ENCODE measurements around the gene CGB3.
A peak's percentile ranks its signal among the peaks of the same experiment; 100 is the strongest.

Gene CGB3

DNA sequence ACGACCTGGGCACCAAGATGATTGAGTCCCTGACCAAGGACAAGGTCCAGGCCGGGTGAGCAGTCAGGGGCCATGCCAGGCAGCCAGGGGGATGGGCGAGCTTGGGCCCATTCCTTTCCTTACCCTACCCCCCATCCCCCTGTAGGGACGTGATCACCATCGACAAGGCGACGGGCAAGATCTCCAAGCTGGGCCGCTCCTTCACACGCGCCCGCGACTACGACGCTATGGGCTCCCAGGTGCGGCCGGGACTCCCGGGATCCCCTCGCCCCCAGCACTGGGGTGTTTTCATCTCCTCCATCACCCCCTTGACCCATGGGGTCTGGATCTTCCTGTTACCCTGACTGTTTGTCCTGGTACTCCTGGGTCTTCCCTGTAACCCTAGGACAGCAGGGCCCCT is 14.3 kb downstream of the CGB3 start (continued):
- TF ChIP-seq, protein P1, sequence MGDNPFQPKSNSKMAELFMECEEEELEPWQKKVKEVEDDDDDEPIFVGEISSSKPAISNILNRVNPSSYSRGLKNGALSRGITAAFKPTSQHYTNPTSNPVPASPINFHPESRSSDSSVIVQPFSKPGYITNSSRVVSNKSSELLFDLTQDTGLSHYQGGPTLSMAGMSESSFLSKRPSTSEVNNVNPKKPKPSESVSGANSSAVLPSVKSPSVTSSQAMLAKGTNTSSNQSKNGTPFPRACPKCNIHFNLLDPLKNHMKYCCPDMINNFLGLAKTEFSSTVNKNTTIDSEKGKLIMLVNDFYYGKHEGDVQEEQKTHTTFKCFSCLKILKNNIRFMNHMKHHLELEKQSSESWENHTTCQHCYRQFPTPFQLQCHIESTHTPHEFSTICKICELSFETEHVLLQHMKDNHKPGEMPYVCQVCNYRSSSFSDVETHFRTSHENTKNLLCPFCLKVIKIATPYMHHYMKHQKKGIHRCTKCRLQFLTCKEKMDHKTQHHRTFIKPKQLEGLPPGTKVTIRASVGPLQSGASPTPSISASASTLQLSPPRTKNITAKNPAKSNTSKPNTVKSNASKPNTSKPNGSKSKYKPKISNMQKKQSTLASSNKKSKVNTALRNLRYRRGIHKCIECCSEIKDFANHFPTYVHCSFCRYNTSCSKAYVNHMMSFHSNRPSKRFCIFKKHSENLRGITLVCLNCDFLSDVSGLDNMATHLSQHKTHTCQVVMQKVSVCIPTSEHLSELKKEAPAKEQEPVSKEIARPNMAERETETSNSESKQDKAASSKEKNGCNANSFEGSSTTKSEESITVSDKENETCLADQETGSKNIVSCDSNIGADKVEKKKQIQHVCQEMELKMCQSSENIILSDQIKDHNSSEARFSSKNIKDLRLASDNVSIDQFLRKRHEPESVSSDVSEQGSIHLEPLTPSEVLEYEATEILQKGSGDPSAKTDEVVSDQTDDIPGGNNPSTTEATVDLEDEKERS (tag by site-specific recombination; IDR thresholded peaks at IDR 0.05): no peak
- no peak for TF ChIP-seq ZNF24 (tag by site-specific recombination; IDR thresholded peaks at IDR 0.05)

DNA sequence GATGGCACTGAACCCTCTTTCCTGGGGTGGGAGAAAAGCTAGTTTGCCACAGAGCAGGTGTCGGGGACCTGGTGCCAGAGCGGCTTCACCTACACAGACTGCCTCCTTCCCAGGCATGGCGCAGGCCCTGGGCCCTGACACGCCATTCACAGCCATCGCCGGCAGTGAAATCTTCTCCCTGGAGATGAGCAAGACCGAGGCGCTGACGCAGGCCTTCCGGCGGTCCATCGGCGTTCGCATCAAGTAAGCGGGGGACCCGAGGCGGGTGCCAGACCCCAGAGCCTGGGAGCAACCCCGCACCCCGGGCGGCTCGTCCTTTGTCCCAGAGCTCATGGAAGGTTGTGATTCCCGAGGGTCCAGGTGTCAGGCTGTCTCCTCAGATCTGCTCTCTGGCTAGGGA is 17.2 kb downstream of the CGB3 start:
- POLR2A ChIA-PET: interaction anchor here (1.2 kb wide), 1 partner anchor 13 kb away, joined by 6 read pairs; the partner anchor contains the start of genes GYS1 and RUVBL2
- Histone ChIP-seq H3K4me1 (ENCODE audit: control insufficient read depth, insufficient read depth, low read length) (no peaks in the 10 kb centered on the region), H3K4me3 (ENCODE audit: low read depth, low read length) (no peak overlapping the region), H3K27ac (ENCODE audit: extremely low read depth, low read depth, low read length) (no peak overlapping the region), H3K36me3 (ENCODE audit: control insufficient read depth in 2 of 2, insufficient read depth in 1 of 2, low read length in 2 of 2) (peaks cover 57 to 83% of the 10 kb centered on the region in 2 experiments), H3K9me3 (ENCODE audit: control insufficient read depth, insufficient read depth, low read depth, low read length) (no peaks in the 10 kb centered on the region)
- CTCF ChIA-PET: interaction anchor here (2.4 to 9.4 kb wide), 2 partner anchors 8 to 13 kb away, joined by 15 to 133 read pairs; partner anchors contain the start of genes GYS1 and RUVBL2
- TF ChIP-seq ZNF311 (tag by site-specific recombination; IDR thresholded peaks at IDR 0.05; ENCODE audit: borderline replicate concordance) (no peak), ZNF660 (tag by site-specific recombination; IDR thresholded peaks at IDR 0.05) (no peak), ZNF426 (tag by site-specific recombination; IDR thresholded peaks at IDR 0.05) (no peak), ZNF157 (tag by site-specific recombination; IDR thresholded peaks at IDR 0.05) (no peak), HOXD13 (CRISPR knock-in tag; IDR thresholded peaks at IDR 0.05; ENCODE audit: borderline replicate concordance) (no peak), ZNF112 (tag by site-specific recombination; IDR thresholded peaks at IDR 0.05) (no peak), ZNF404 (tag by site-specific recombination; IDR thresholded peaks at IDR 0.05) (no peak)
- TF ChIP-seq, protein P2, sequence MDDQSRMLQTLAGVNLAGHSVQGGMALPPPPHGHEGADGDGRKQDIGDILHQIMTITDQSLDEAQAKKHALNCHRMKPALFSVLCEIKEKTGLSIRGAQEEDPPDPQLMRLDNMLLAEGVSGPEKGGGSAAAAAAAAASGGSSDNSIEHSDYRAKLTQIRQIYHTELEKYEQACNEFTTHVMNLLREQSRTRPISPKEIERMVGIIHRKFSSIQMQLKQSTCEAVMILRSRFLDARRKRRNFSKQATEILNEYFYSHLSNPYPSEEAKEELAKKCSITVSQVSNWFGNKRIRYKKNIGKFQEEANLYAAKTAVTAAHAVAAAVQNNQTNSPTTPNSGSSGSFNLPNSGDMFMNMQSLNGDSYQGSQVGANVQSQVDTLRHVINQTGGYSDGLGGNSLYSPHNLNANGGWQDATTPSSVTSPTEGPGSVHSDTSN (CRISPR knock-in tag; IDR thresholded peaks at IDR 0.05): no peak
- TF ChIP-seq, protein P3, sequence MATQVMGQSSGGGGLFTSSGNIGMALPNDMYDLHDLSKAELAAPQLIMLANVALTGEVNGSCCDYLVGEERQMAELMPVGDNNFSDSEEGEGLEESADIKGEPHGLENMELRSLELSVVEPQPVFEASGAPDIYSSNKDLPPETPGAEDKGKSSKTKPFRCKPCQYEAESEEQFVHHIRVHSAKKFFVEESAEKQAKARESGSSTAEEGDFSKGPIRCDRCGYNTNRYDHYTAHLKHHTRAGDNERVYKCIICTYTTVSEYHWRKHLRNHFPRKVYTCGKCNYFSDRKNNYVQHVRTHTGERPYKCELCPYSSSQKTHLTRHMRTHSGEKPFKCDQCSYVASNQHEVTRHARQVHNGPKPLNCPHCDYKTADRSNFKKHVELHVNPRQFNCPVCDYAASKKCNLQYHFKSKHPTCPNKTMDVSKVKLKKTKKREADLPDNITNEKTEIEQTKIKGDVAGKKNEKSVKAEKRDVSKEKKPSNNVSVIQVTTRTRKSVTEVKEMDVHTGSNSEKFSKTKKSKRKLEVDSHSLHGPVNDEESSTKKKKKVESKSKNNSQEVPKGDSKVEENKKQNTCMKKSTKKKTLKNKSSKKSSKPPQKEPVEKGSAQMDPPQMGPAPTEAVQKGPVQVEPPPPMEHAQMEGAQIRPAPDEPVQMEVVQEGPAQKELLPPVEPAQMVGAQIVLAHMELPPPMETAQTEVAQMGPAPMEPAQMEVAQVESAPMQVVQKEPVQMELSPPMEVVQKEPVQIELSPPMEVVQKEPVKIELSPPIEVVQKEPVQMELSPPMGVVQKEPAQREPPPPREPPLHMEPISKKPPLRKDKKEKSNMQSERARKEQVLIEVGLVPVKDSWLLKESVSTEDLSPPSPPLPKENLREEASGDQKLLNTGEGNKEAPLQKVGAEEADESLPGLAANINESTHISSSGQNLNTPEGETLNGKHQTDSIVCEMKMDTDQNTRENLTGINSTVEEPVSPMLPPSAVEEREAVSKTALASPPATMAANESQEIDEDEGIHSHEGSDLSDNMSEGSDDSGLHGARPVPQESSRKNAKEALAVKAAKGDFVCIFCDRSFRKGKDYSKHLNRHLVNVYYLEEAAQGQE (tag by site-specific recombination; IDR thresholded peaks at IDR 0.05): no peak

DNA sequence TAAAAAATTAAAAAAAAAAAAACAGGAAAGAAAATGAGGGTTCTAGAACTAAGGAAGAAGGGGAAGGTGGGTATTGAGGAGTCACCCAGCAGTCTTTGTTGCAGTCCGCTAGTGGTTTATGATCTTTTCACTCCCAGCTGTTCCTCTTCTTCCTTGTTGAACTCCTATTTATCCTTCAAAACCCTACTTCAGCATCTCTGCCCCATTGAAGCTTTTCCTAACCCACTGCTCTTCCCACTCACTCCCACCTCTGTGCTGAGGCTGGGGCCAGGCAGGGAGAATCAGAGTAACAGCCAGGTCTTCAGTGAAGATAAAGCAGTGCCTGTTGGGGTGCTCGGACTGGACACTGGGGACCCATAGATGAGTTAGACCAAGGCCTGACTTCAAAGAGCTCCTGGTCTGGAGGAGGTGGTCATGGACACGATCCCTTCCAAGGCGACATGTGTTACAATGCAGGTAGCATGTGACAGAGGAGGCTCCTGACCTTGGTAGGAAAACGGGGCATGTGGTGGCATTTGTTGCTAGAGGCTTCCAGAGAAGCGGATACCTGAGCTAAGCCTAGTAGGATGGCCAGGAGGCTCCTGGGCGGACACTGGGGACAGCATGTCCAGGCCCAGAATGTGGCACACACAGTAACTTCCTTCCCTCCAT is 19.0 kb downstream of the CGB3 start:
- Histone ChIP-seq H3K27ac (ENCODE audit: extremely low read depth, low read depth, low read length) (no peak overlapping the region), H3K4me3 (ENCODE audit: low read depth, low read length) (no peak overlapping the region), H3K4me1 (ENCODE audit: control insufficient read depth, insufficient read depth, low read length) (no peaks in the 10 kb centered on the region), H3K9me3 (ENCODE audit: control insufficient read depth, insufficient read depth, low read depth, low read length) (no peaks in the 10 kb centered on the region), H3K36me3 (ENCODE audit: control insufficient read depth in 2 of 2, insufficient read depth in 1 of 2, low read length in 2 of 2) (peaks cover 64 to 70% of the 10 kb centered on the region in 2 experiments)
- ChIA-PET POLR2A (interaction anchor here (0.7 kb wide), 2 partner anchors 105 to 140 kb away, joined by 3 to 4 read pairs; no protein-coding TSS in a partner anchor), CTCF (interaction anchor here (0.6 to 3.2 kb wide), 5 partner anchors 12 to 101 kb away, joined by 3 to 23 read pairs (median 4); partner anchors contain the start of genes GYS1 and RUVBL2)
- TF ChIP-seq ZFHX2 (tag by site-specific recombination; conservative IDR thresholded peaks at IDR 0.05) (peak; percentile 44), ZFP3 (tag by site-specific recombination; IDR thresholded peaks at IDR 0.05; ENCODE audit: low read depth) (peak; percentile 91), ZEB2 (tag by site-specific recombination; IDR thresholded peaks at IDR 0.05) (no peak), ZBTB48 (tag by site-specific recombination; IDR thresholded peaks at IDR 0.05) (no peak), ZNF404 (tag by site-specific recombination; IDR thresholded peaks at IDR 0.05) (no peak), BCL11A (tag by site-specific recombination; IDR thresholded peaks at IDR 0.05; ENCODE audit: low read depth) (no peak), HOXD13 (CRISPR knock-in tag; IDR thresholded peaks at IDR 0.05; ENCODE audit: borderline replicate concordance) (no peak), ZNF341 (tag by site-specific recombination; IDR thresholded peaks at IDR 0.05; ENCODE audit: low read depth) (0 out of 2 replicates have a peak, but pooled peaks have one; percentile 33), HOXA7 (CRISPR knock-in tag; IDR thresholded peaks at IDR 0.05; ENCODE audit: borderline replicate concordance) (no peak)
- TF ChIP-seq, protein P4, sequence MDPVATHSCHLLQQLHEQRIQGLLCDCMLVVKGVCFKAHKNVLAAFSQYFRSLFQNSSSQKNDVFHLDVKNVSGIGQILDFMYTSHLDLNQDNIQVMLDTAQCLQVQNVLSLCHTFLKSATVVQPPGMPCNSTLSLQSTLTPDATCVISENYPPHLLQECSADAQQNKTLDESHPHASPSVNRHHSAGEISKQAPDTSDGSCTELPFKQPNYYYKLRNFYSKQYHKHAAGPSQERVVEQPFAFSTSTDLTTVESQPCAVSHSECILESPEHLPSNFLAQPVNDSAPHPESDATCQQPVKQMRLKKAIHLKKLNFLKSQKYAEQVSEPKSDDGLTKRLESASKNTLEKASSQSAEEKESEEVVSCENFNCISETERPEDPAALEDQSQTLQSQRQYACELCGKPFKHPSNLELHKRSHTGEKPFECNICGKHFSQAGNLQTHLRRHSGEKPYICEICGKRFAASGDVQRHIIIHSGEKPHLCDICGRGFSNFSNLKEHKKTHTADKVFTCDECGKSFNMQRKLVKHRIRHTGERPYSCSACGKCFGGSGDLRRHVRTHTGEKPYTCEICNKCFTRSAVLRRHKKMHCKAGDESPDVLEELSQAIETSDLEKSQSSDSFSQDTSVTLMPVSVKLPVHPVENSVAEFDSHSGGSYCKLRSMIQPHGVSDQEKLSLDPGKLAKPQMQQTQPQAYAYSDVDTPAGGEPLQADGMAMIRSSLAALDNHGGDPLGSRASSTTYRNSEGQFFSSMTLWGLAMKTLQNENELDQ (tag by site-specific recombination; IDR thresholded peaks at IDR 0.05; ENCODE audit: low read depth): no peak
- TF ChIP-seq, protein P5, sequence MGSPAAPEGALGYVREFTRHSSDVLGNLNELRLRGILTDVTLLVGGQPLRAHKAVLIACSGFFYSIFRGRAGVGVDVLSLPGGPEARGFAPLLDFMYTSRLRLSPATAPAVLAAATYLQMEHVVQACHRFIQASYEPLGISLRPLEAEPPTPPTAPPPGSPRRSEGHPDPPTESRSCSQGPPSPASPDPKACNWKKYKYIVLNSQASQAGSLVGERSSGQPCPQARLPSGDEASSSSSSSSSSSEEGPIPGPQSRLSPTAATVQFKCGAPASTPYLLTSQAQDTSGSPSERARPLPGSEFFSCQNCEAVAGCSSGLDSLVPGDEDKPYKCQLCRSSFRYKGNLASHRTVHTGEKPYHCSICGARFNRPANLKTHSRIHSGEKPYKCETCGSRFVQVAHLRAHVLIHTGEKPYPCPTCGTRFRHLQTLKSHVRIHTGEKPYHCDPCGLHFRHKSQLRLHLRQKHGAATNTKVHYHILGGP (tag by site-specific recombination; IDR thresholded peaks at IDR 0.05): no peak

Data from HEK293 (cell line).